A549 (cell line): Measurements from ENCODE around the gene HTRA1. TPM values are rescaled to one million over a fixed set of nuclear protein-coding genes. Genes with fewer than 3 reads are reported as not detected.

Experiments
- ATAC-seq, 2 experiments: fragments of 200-7000 bp in 1 of 2; fragments of >200 bp in 1 of 2; cut with Nextera tagmentation in 1 of 2; cut with Tn5 transposase in 1 of 2; 3 replicates each; pipeline versions ENCODE4 v1.8.0 to v1.9.1; 2018 to 2020; ENCODE audit warnings: mild to moderate bottlenecking in 1 of 2, moderate library complexity in 1 of 2
- CTCF ChIA-PET: fragments of 300-600 bp; sonication (Branson Sonifier 250); formaldehyde crosslinking; extraction: SDS; loops from one replicate; lab custom pipeline; 2021; ENCODE audit warnings: antibody characterized with exemption, inconsistent platforms; lab: Yijun Ruan, JAX
- POLR2A ChIA-PET: fragments of 350-600 bp; formaldehyde crosslinking; extraction: SDS; loops from one replicate; lab custom pipeline; 2021; ENCODE audit warnings: antibody characterized with exemption, inconsistent platforms; lab: Yijun Ruan, JAX
- DNase-seq, 2 experiments: peaks; one replicate each; pipeline versions ENCODE4 v3.0.0 to v3.0.0-alpha.2; 2011 to 2016; ENCODE audit warnings: low read depth in 1 of 2, low spot score in 1 of 2
- FAIRE-seq: peaks from 2 replicates; lab custom pipeline; 2011; peaks lifted over from hg19 to GRCh38; lab: Jason Lieb, UNC
- H3K27ac ChIP-seq, 2 experiments: fragments of >200 bp; sonication (Bioruptor Twin); formaldehyde crosslinking; 3 replicates each; pipeline ENCODE4 v1.5.1; 2016 to 2017
- H3K4me1 ChIP-seq: fragments of >200 bp; sonication (Bioruptor Twin); formaldehyde crosslinking; 3 replicates; pipeline ENCODE4 v1.6.1; 2016
- H3K4me2 ChIP-seq: fragments of >200 bp; sonication (Bioruptor Twin); formaldehyde crosslinking; 3 replicates; pipeline ENCODE4 v1.6.1; 2016
- H3K4me3 ChIP-seq: fragments of >200 bp; sonication (Bioruptor Twin); formaldehyde crosslinking; 3 replicates; pipeline ENCODE4 v1.5.1; 2016
- H3K9me3 ChIP-seq: fragments of >200 bp; sonication (Bioruptor Twin); formaldehyde crosslinking; 3 replicates; pipeline ENCODE4 v1.6.1; 2016
- BHLHE40 ChIP-seq: IDR thresholded peaks from 2 replicates; pipeline ENCODE4 v1.6.1; 2012; ENCODE audit warnings: low read depth, low read length, inconsistent platforms
- CBX2 ChIP-seq: fragments of 200-600 bp; sonication (generic); IDR thresholded peaks from 2 replicates; pipeline ENCODE4 v1.6.1; 2016; ENCODE audit warnings: low read depth, mild to moderate bottlenecking, borderline replicate concordance
- CBX8 ChIP-seq: fragments of 200-600 bp; sonication (generic); IDR thresholded peaks from 2 replicates; pipeline ENCODE4 v1.6.1; 2016
- CHD2 ChIP-seq: fragments of 150-350 bp; IDR thresholded peaks from 2 replicates; pipeline ENCODE4 v1.6.1; 2014; ENCODE audit warnings: low read length; ENCODE audit not compliant: partially characterized antibody
- CHD4 ChIP-seq: fragments of 200-600 bp; sonication (generic); IDR thresholded peaks from 2 replicates; pipeline ENCODE4 v1.6.1; 2016; ENCODE audit warnings: antibody characterized with exemption, mild to moderate bottlenecking, borderline replicate concordance
- CTCF ChIP-seq: fragments of >200 bp; sonication (Bioruptor Twin); formaldehyde crosslinking; IDR thresholded peaks from 3 replicates; pipeline ENCODE4 v1.5.1; 2016
- EHMT2 ChIP-seq: fragments of 200-600 bp; sonication (generic); IDR thresholded peaks from 2 replicates; pipeline ENCODE4 v1.6.1; 2016; ENCODE audit warnings: antibody characterized with exemption, low read depth, mild to moderate bottlenecking, moderate library complexity
- ESRRA ChIP-seq: fragments of 150-350 bp; IDR thresholded peaks from 2 replicates; pipeline ENCODE4 v1.6.1; 2014; ENCODE audit warnings: mild to moderate bottlenecking, low read length, borderline replicate concordance
- HEYL ChIP-seq: fragments of 250-450 bp; sonication (Bioruptor Pico); IDR thresholded peaks from 2 replicates; pipeline ENCODE4 v1.8.0; 2021; ENCODE audit warnings: mild to moderate bottlenecking, moderate library complexity
- HOXB5 ChIP-seq: fragments of 250-450 bp; sonication (Bioruptor Pico); IDR thresholded peaks from 2 replicates; pipeline ENCODE4 v1.5.0; 2020; ENCODE audit warnings: mild to moderate bottlenecking, moderate library complexity
- KDM1A ChIP-seq: fragments of 200-600 bp; sonication (generic); IDR thresholded peaks from 2 replicates; pipeline ENCODE4 v1.6.1; 2016; ENCODE audit warnings: low read depth, mild to moderate bottlenecking
- KDM5A ChIP-seq: fragments of 200-600 bp; sonication (generic); IDR thresholded peaks from 2 replicates; pipeline ENCODE4 v1.6.1; 2016; ENCODE audit warnings: antibody characterized with exemption, mild to moderate bottlenecking
- MYC ChIP-seq: IDR thresholded peaks from 2 replicates; pipeline ENCODE4 v1.6.1; 2012; ENCODE audit warnings: mild to moderate bottlenecking, inconsistent platforms, low read length, improper control_type of control experiment, borderline replicate concordance
- NPAS2 ChIP-seq: fragments of 250-450 bp; sonication (Bioruptor Pico); IDR thresholded peaks from 2 replicates; pipeline ENCODE4 v1.8.0; 2022; ENCODE audit warnings: mild to moderate bottlenecking, moderate library complexity, borderline replicate concordance
- NR3C1 ChIP-seq: fragments of >200 bp; sonication (Bioruptor Twin); formaldehyde crosslinking; IDR thresholded peaks from 3 replicates; pipeline ENCODE4 v1.6.1; 2017
- POLR2AphosphoS2 ChIP-seq: conservative IDR thresholded peaks from 2 replicates; pipeline ENCODE4 v1.6.1; 2012; ENCODE audit warnings: low read length, improper control_type of control experiment, inconsistent platforms
- RFX5 ChIP-seq: fragments of 450-650 bp; IDR thresholded peaks from 2 replicates; pipeline ENCODE4 v1.7.1; 2014; ENCODE audit warnings: antibody characterized with exemption, mild to moderate bottlenecking, moderate library complexity
- TFCP2L1 ChIP-seq: fragments of 250-450 bp; sonication (Bioruptor Pico); IDR thresholded peaks from 2 replicates; pipeline ENCODE4 v1.5.0; 2021; ENCODE audit warnings: mild to moderate bottlenecking
- TP53 ChIP-seq: fragments of 250-450 bp; sonication (Bioruptor Pico); IDR thresholded peaks from 2 replicates; pipeline ENCODE4 v1.5.0; 2021; ENCODE audit warnings: mild to moderate bottlenecking, moderate library complexity
- ZC3H11A ChIP-seq: fragments of 450-650 bp; IDR thresholded peaks from 2 replicates; pipeline ENCODE4 v1.6.1; 2014; ENCODE audit warnings: antibody characterized with exemption, mild to moderate bottlenecking
- ZFP36 ChIP-seq: fragments of 450-650 bp; IDR thresholded peaks from 2 replicates; pipeline ENCODE4 v1.6.1; 2014; ENCODE audit warnings: borderline replicate concordance; ENCODE audit not compliant: partially characterized antibody
- ZNF302 ChIP-seq: fragments of 250-450 bp; sonication (Bioruptor Pico); IDR thresholded peaks from 2 replicates; pipeline ENCODE4 v1.9.0; 2021; ENCODE audit warnings: inconsistent platforms, mild to moderate bottlenecking, moderate library complexity
- ZSCAN20 ChIP-seq: fragments of 250-450 bp; sonication (Bioruptor Pico); IDR thresholded peaks from 2 replicates; pipeline ENCODE4 v1.8.0; 2022; ENCODE audit warnings: mild to moderate bottlenecking, moderate library complexity
- WGBS: methylation state at CpG from one replicate; pipeline ENCODE4 v1.1.6; 2017; ENCODE audit errors: missing lambda C conversion rate; 5-methylcytosine and 5-hydroxymethylcytosine counted together
- polyA plus RNA-seq, 4 experiments: library from polyadenylated mRNA; depleted of rRNA in 3 of 4; stranded (reverse); fragments of >200 nt; fragmentation: RNase III in 1 of 4; extraction: RNeasy Plus Mini Kit Qiagen cat#74134 plus additional on column Dnase treatment in 1 of 4; gene quantifications; 2 replicates in 3 of 4; 3 replicates in 1 of 4; pipeline ENCODE4 v1.2.3, GENCODE V29; 2011 to 2017
- TF ChIP-seq, protein P1 (sequence below): IDR thresholded peaks from 2 replicates; pipeline ENCODE4 v1.6.1; 2012
- TF ChIP-seq, protein P2 (sequence below): fragments of 450-650 bp; IDR thresholded peaks from 2 replicates; pipeline ENCODE4 v1.6.1; 2014; ENCODE audit warnings: antibody characterized with exemption
- TF ChIP-seq, protein P3 (sequence below): IDR thresholded peaks from 2 replicates; pipeline ENCODE4 v1.6.1; 2012
- TF ChIP-seq, protein P4 (sequence below): IDR thresholded peaks from 2 replicates; pipeline ENCODE4 v1.6.1; 2012; ENCODE audit warnings: low read depth, borderline replicate concordance
- TF ChIP-seq, protein P5 (sequence below): fragments of >200 bp; sonication (Bioruptor Twin); formaldehyde crosslinking; IDR thresholded peaks from 3 replicates; pipeline ENCODE4 v1.6.1; 2016

Gene HTRA1
- polyA plus RNA-seq, 2 of the 4 experiments (the other 2 are of a cell fraction): 50.7 to 65.6 TPM

GRCh38 chr10:122514045-122514840 lies 52.9 kb downstream of the HTRA1 start:
- Histone ChIP-seq H3K9me3 (no peaks in the 10 kb centered on the region), H3K27ac (no peak overlapping the region), H3K4me3 (no peak overlapping the region), H3K4me1 (no peaks in the 10 kb centered on the region), H3K4me2 (no peak overlapping the region)
- ATAC-seq: no peak
- no peak for DNase-seq
- POLR2A ChIA-PET: no interaction called here
- CTCF ChIA-PET: interaction anchor here (0.7 to 3.0 kb wide), 4 partner anchors 10 to 51 kb away, joined by 3 to 14 read pairs (median 6); no protein-coding TSS in a partner anchor
- FAIRE-seq: no peak
- 83% methylated on average over 22 of the region's 22 CpGs for WGBS
- TF ChIP-seq ZSCAN20: no peak
- TF ChIP-seq, protein P1, sequence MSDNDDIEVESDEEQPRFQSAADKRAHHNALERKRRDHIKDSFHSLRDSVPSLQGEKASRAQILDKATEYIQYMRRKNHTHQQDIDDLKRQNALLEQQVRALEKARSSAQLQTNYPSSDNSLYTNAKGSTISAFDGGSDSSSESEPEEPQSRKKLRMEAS: no peak
- no peak for TF ChIP-seq KDM1A
- no peak for TF ChIP-seq NPAS2 (CRISPR knock-in tag)
- no peak for TF ChIP-seq NR3C1
- TF ChIP-seq KDM5A: no peak

DNA sequence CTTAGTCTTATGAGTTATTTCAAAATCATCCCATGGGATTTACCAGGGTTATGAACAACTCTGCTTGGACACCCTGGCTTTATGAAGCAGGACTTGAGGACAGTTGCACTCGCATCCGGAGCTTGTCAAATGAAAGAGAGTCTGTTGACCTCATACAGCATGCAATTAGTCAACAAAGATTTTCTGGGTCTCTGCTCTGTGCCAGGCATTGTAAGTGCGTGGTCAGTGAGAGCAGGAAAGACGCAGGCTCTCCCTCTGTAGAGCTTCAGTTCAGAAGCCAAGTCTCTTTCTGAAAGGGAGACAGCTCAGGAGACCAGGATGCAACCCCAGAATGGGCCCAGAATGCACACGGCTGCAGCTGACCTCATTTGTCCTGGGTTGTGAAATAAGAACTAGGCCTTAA lies 53.7 kb downstream of the HTRA1 start:
- FAIRE-seq (no peak), ATAC-seq (no peak), DNase-seq (no peak)
- Histone ChIP-seq H3K4me1 (no peaks in the 10 kb centered on the region), H3K4me2 (no peak overlapping the region), H3K27ac (no peak overlapping the region), H3K4me3 (no peak overlapping the region), H3K9me3 (no peaks in the 10 kb centered on the region)
- WGBS: 85% methylated on average over 5 of the region's 5 CpGs
- TF ChIP-seq ZNF302: no peak
- no peak for TF ChIP-seq ESRRA
- no peak for TF ChIP-seq RFX5
- TF ChIP-seq, protein P2, sequence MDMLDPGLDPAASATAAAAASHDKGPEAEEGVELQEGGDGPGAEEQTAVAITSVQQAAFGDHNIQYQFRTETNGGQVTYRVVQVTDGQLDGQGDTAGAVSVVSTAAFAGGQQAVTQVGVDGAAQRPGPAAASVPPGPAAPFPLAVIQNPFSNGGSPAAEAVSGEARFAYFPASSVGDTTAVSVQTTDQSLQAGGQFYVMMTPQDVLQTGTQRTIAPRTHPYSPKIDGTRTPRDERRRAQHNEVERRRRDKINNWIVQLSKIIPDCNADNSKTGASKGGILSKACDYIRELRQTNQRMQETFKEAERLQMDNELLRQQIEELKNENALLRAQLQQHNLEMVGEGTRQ: no peak
- no peak for TF ChIP-seq CHD4
- TF ChIP-seq, protein P1: no peak
- TF ChIP-seq, protein P3, sequence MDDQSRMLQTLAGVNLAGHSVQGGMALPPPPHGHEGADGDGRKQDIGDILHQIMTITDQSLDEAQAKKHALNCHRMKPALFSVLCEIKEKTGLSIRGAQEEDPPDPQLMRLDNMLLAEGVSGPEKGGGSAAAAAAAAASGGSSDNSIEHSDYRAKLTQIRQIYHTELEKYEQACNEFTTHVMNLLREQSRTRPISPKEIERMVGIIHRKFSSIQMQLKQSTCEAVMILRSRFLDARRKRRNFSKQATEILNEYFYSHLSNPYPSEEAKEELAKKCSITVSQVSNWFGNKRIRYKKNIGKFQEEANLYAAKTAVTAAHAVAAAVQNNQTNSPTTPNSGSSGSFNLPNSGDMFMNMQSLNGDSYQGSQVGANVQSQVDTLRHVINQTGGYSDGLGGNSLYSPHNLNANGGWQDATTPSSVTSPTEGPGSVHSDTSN: no peak
- no peak for TF ChIP-seq HEYL (CRISPR knock-in tag)
- TF ChIP-seq MYC: no peak
- no peak for TF ChIP-seq BHLHE40
- TF ChIP-seq ZFP36: no peak
- no peak for TF ChIP-seq ZC3H11A
- no peak for TF ChIP-seq CBX2
- no peak for TF ChIP-seq TP53 (CRISPR knock-in tag)
- no peak for TF ChIP-seq HOXB5 (CRISPR knock-in tag)
- TF ChIP-seq TFCP2L1 (CRISPR knock-in tag): no peak
- CTCF ChIA-PET: interaction anchor here (0.7 to 3.0 kb wide), 3 partner anchors 11 to 51 kb away, joined by 4 to 14 read pairs (median 7); no protein-coding TSS in a partner anchor
- POLR2A ChIA-PET: no interaction called here

DNA sequence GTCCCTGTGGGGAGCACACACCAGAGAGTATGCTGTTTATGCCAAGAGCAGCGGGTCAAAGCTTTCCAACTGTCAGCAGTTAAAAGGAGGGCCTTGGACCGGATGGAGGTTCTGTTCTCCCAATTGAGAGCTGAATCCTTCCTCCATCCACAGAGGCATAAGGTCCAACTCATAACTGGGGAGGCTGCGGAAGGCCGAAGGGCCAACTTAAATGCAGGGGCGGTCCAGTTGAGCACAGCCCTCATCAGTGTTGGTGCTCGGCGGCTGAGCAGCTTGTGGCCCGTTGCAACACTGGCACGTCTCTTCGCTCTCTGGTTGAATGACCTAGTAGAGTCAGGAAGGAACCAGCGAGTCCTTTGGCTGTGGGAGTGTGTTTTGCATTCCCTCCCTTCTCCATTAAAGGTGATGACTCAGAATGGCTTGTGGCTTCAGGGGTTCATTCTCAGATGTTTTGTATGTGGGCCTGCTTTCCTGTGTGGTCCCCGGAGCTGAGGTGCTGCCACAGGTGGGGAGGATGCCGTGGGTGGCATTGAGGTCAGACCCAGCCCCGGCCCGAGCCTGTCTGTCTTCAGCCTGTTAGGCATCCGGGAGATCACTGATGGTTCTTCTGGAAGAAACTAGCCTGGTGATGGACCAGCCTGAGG lies 54.4 kb downstream of the HTRA1 start:
- no peaks in the 10 kb centered on the region for H3K9me3 ChIP-seq
- no peak overlapping the region for H3K4me2 ChIP-seq
- no peak overlapping the region for H3K4me3 ChIP-seq
- no peak for DNase-seq
- no peak overlapping the region for H3K27ac ChIP-seq
- ChIA-PET POLR2A (no interaction called here), CTCF (interaction anchor here (2.0 kb wide), 1 partner anchor 22 kb away, joined by 7 read pairs; no protein-coding TSS in a partner anchor)
- FAIRE-seq: no peak
- H3K4me1 ChIP-seq: no peaks in the 10 kb centered on the region
- 85% methylated on average over 15 of the region's 16 CpGs for WGBS
- no peak for ATAC-seq
- TF ChIP-seq NPAS2 (CRISPR knock-in tag) (no peak), CHD2 (no peak), CBX8 (no peak), ZSCAN20 (no peak), CTCF (no peak), EHMT2 (no peak), POLR2AphosphoS2 (no peak), CHD4 (no peak)
- TF ChIP-seq, protein P4, sequence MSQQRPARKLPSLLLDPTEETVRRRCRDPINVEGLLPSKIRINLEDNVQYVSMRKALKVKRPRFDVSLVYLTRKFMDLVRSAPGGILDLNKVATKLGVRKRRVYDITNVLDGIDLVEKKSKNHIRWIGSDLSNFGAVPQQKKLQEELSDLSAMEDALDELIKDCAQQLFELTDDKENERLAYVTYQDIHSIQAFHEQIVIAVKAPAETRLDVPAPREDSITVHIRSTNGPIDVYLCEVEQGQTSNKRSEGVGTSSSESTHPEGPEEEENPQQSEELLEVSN: no peak
- TF ChIP-seq, protein P5, sequence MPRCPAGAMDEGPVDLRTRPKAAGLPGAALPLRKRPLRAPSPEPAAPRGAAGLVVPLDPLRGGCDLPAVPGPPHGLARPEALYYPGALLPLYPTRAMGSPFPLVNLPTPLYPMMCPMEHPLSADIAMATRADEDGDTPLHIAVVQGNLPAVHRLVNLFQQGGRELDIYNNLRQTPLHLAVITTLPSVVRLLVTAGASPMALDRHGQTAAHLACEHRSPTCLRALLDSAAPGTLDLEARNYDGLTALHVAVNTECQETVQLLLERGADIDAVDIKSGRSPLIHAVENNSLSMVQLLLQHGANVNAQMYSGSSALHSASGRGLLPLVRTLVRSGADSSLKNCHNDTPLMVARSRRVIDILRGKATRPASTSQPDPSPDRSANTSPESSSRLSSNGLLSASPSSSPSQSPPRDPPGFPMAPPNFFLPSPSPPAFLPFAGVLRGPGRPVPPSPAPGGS: no peak
